B cell (primary cell): Measurements from ENCODE around the gene LGI4.

ENCODE experiments used
- EZH2 ChIP-seq: IDR thresholded peaks from 2 replicates; pipeline ENCODE4 v1.6.1; 2012; ENCODE audit warnings: borderline replicate concordance, low read depth, mild to moderate bottlenecking, moderate library complexity, low read length; ENCODE audit not compliant: insufficient read depth, poor library complexity, severe bottlenecking
- TF ChIP-seq, protein P1 (sequence below): fragments of 200-600 bp; IDR thresholded peaks from one replicate; pipeline ENCODE4 v1.8.0; 2022; ENCODE audit warnings: antibody characterized with exemption, mild to moderate bottlenecking

DNA sequence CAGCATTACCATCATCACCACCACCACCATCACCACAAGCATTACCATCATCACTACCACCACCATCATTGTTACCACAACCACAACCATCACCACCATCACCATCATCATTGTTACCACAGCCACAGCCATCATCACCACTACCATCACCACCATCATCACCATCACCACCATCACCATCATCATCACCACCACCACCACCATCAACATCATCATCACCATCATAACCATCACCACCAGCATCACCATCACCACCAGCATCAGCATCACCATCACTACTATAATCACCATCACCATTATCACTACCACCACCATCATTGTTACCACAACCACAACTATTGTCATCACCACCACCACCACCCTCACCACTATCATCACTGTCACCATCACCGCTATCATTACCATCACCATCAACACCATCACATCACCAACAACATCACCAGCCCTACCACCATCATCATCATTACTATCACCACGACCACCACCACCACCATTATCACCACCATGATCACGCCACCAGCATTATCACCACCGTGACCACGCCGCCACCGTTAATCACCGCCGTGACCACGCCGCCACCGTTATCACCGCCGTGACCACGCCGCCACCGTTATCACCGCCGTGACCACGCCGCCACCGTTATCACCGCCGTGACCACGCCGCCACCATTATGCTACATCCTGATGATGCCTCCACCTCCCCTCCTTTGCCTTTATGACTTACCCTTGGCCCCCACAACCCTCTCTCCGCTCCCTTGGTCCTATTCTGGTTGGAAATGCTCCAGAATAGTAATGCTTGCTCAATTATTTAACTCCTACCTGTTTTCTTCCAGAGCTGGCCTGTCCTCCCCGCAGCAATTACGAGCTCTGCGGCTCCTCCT, 29.2 kb downstream of the LGI4 start:
- TF ChIP-seq, protein P1, sequence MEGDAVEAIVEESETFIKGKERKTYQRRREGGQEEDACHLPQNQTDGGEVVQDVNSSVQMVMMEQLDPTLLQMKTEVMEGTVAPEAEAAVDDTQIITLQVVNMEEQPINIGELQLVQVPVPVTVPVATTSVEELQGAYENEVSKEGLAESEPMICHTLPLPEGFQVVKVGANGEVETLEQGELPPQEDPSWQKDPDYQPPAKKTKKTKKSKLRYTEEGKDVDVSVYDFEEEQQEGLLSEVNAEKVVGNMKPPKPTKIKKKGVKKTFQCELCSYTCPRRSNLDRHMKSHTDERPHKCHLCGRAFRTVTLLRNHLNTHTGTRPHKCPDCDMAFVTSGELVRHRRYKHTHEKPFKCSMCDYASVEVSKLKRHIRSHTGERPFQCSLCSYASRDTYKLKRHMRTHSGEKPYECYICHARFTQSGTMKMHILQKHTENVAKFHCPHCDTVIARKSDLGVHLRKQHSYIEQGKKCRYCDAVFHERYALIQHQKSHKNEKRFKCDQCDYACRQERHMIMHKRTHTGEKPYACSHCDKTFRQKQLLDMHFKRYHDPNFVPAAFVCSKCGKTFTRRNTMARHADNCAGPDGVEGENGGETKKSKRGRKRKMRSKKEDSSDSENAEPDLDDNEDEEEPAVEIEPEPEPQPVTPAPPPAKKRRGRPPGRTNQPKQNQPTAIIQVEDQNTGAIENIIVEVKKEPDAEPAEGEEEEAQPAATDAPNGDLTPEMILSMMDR = no peak
- TF ChIP-seq EZH2 = no peak
